CD4-positive, alpha-beta T cell treated with Interleukin-12 subunit alpha and Interleukin-12 subunit beta, for 1 hour (primary cell): ENCODE measurements around the gene TINAG.

Experiments
- DNase-seq: peaks from one replicate; pipeline ENCODE4 v3.0.0-alpha.2; 2020

The TINAG gene, protein sequence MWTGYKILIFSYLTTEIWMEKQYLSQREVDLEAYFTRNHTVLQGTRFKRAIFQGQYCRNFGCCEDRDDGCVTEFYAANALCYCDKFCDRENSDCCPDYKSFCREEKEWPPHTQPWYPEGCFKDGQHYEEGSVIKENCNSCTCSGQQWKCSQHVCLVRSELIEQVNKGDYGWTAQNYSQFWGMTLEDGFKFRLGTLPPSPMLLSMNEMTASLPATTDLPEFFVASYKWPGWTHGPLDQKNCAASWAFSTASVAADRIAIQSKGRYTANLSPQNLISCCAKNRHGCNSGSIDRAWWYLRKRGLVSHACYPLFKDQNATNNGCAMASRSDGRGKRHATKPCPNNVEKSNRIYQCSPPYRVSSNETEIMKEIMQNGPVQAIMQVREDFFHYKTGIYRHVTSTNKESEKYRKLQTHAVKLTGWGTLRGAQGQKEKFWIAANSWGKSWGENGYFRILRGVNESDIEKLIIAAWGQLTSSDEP

DNA sequence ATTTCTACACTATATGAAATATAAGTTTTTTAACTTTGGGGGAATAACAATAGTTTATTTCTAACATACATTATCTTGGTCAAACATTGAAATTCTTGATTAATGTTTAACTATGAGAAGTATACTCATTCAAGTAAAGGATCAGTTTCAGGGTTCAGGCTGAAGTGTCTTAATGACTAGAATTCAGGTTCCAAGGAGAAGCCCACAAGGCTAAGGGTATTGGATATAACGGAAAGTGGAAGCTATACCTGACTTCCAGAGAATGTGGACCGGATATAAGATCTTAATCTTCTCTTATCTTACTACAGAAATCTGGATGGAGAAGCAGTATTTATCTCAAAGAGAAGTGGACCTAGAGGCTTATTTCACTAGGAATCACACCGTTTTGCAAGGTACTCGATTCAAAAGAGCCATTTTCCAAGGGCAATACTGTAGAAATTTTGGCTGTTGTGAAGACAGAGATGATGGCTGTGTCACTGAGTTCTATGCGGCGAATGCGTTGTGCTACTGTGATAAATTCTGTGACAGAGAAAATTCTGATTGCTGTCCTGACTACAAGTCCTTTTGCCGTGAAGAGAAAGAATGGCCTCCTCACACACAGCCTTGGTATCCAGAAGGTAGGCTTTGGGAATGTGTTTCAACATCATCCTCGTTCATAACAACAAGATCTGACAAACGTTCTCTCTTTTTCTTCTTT is at the start of gene TINAG:
TINAG (plus strand) TSS at position 153 of the 697 bp plus-strand sequence; CDS start at position 263, 110 bp downstream.
- no peak for DNase-seq

DNA sequence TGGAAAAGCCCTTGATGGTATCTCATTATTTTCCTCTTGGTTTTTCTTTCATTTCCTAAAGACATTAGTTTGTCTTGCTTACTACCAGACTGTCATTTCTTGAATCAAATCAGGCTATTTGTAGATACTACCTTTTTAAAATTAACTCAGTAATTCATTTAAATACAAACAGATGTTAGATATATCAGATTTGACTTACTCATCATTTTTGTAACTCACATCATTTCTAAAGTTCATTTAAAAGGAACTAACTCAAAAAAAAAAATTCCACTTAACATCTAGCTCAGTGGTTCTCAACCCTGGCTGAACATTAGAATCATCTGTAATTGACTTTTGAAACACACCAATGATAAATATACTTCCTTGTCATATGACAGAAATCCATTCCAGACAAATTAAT is 48.2 kb upstream of the TINAG start:
- no peak for DNase-seq

- DNase-seq = no peak
Measured at GRCh38 chr6:54262499-54262898, 45.7 kb upstream of the TINAG start.

DNA sequence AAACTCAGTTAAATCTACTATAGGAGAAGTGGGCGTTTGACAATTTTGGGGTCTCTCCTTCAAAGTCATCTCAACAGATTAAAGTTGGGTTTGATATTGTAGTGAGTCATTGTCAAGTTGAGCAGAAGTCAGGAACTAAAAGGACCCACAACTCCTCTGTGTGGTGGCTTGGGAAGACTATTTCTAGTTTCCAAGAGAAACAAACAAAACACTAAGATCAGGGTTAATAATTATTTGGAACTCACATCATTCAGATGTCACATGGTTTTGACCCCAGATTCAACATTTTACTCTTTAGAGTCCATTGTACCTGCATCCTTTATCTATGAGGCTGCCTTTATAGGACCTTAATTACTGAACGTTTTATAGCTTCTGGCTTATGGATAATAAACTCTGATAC is 45.3 kb upstream of the TINAG start:
- DNase-seq = no peak

GRCh38 chr6:54264581-54265272 is 43.5 kb upstream of the TINAG start:
- DNase-seq = no peak

- DNase-seq = no peak
Measured at GRCh38 chr6:54266400-54266923, 41.8 kb upstream of the TINAG start.

DNA sequence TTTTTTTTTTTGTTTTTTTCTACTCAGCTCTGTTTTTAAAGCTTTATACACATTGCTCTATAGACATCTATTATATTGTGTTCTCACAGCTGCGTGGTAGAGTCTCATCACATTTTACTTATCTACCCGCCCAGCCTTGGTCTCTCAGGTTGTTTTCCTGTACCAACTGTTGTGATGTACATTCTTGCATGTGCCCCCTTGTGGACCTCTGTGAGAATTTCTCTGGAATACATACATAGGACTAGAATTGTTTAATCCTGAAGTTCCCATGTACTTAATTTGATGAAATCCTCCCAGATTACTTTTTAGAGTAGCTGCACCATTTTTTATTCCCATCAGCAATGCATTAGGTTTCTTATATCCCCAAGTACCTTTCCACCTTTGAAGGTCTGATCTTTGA is 40.4 kb upstream of the TINAG start:
- DNase-seq = no peak

GRCh38 chr6:54273214-54273820 is 34.9 kb upstream of the TINAG start:
- DNase-seq = no peak

DNA sequence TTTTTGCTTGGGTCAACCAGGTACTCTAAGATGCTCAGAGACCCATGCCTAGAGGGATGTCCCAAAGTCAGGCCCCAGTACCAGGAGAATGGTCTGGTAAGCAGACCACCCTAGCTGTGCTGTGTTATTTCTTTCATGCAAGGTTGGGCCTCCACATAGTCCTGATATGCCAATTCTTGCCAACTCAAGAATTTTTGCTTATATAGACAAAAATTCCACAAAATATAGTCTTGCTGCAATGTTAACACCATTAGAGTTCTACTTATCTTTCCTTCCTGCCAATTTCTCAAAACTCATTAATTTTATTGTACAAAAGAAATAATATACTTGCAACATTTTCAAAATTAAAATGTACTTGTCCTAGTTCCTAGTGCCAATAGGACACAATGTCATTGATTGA is 33.9 kb upstream of the TINAG start:
- no peak for DNase-seq

GRCh38 chr6:54282186-54282585 is 26.1 kb upstream of the TINAG start:
- no peak for DNase-seq

DNA sequence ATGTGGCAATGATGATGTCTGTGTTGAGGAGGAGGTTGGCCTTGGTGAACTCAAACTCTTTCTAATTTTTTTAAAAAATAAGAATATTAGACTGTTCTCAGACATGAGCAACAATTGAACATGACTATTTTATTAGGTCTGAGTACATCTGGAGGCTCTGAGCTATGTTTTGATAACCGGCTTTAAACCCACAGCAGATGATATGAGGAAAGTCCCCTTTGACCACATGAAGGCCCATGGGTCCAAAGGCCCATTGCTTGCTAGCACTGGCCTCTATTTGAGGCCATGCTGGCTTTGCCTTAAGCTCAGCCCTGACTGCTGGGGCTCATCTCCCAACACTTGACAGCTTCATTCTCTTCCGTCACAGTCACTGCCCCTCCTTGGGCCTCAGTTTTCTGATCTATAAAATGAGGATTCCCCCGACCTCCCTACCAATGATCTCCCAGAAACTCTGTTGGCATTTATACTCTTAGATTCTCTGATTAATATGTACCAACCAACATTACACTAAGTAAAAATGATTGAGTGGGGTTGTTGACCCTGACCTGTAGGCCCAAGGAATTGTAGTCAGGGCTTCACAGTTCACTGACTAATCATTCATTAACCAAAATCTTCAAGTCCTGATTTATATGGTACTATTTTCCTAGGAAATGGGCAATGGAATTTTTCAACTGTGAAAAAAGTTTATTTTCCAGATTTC is 23.9 kb upstream of the TINAG start:
- DNase-seq = no peak

- DNase-seq = no peak
Measured at GRCh38 chr6:54285595-54285994, 22.6 kb upstream of the TINAG start.

GRCh38 chr6:54286141-54286540 is 22.1 kb upstream of the TINAG start:
- no peak for DNase-seq

GRCh38 chr6:54288474-54288873 is 19.8 kb upstream of the TINAG start:
- no peak for DNase-seq

GRCh38 chr6:54289426-54289825 is 18.8 kb upstream of the TINAG start:
- DNase-seq = no peak

DNA sequence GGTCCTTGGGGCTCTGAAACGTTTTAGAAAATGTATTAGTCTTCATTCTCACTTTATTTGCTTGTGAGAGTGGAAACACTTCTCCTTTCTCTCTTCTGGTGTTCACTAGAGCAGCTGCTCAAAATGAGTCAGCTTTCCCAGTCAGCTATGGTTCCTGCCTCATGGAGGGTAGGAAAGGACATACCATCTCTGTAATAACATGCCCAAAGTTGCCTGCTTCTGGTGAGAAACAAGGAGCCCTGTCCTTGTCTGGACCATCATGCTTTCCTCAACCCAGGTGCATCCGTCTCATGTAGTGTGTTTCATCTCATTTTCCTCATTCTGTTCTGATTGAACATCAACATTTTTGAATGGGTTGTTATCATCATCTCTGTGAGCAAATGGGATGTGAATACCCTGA is 17.1 kb upstream of the TINAG start:
- no peak for DNase-seq

GRCh38 chr6:54291738-54292137 is 16.5 kb upstream of the TINAG start:
- DNase-seq = no peak

- no peak for DNase-seq
Measured at GRCh38 chr6:54294965-54295532, 13.2 kb upstream of the TINAG start.

- no peak for DNase-seq
Measured at GRCh38 chr6:54299542-54300269, 8.5 kb upstream of the TINAG start.

- DNase-seq = no peak
Measured at GRCh38 chr6:54301770-54302169, 6.5 kb upstream of the TINAG start.

- DNase-seq = no peak
Measured at GRCh38 chr6:54307439-54307910, 766 bp upstream of the TINAG start.
